ENCODE results near the gene C2CD2.

DNA sequence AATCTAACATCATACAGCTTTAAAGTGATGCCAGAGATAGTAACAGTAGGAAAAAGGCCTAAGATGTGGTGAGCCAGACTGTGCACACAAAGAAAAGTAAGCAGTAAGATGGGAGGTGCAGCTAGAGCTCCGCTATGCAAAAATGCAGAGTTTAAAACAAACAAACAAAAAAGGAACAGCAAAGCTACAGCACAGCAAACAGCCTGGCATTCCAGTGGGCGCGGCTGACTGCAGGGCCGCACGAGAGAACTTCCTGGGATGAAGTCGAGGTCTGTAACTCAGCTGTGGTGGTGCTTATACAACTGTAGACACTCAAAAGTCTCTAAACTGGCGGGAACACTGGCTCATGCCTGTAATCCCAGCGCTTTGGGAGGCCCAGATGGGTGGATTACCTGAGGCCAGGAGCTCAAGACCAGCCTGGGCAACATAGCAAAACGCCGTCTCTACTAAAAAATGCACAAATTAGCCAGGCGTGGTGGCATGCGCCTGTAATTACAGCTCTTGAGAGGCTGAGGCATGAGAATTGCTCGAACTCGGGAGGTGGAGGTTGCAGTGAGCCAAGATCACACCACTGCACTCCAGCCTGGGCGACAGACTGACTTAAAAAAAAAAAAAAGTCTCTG is 104.7 kb downstream of the C2CD2 start:
- TF ChIP-seq GATA2 (IDR thresholded peaks at IDR 0.05; ENCODE audit: low read depth, low read length) (no peak), GATA3 (IDR thresholded peaks at IDR 0.05; ENCODE audit: low read depth, low read length) (no peak)

Data from SH-SY5Y (cell line).